Fibroblast of the aortic adventitia (primary cell): ENCODE measurements around the gene HOMER2. TPM values are rescaled to one million over a fixed set of nuclear protein-coding genes. Genes with fewer than 3 reads are reported as not detected.
A peak's percentile ranks its signal among the peaks of the same experiment; 100 is the strongest.

Experiments
- DNase-seq: peaks from one replicate; pipeline ENCODE4 v3.0.0-alpha.2; 2010; ENCODE audit warnings: low read depth
- H3K4me3 ChIP-seq: 2 replicates; pipeline ENCODE4 v1.5.1; 2011; ENCODE audit warnings: low read depth, mild to moderate bottlenecking, control low read depth, low read length, moderate library complexity
- total RNA-seq: library from RNA; depleted of rRNA; stranded (reverse); fragments of >200 nt; gene quantifications from 2 replicates; pipeline ENCODE4 v1.2.3, GENCODE V29; 2012; ENCODE audit warnings: low replicate concordance
- TF ChIP-seq, protein P1 (sequence below): IDR thresholded peaks from 2 replicates; pipeline ENCODE4 v1.5.1; 2011; ENCODE audit warnings: mild to moderate bottlenecking, low read length, control low read depth, inconsistent platforms; ENCODE audit not compliant: insufficient read depth

The HOMER2 gene
- total RNA-seq, 1 donor, result 5.4 TPM

DNA sequence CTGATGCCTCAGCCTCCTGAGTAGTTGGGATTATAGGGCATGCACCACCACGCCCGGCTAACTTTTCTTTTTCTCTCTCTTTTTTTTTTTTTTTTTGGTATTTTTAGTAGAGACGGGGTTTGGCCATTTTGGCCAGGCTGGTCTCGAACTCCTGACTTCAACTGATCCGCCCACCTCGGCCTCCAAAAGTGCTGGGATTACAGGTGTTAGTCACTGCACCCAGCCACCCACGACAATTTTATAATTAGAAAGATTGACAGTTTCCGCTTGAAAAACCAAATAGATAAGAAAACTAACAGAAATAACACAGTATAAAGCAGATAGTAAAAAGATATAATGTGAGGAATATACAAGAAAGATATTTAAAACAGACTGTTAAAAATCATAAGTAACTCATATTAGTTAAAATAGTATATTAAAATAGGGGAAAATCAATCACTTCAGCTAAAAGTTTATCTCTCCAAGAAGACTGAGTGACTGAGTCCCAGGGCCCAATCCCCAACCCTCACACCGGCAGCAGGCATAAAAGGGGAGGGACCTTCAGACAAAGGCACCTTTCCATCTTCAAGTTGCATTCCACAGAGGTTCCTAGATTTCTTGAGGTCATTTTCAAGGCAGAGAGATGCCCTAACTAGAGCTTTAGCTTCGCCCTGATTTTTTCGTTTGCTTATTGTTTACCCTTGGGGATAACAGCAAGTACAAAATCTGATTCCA, 144.4 kb downstream of the HOMER2 start:
- no peak overlapping the region for H3K4me3 ChIP-seq
- TF ChIP-seq, protein P1, sequence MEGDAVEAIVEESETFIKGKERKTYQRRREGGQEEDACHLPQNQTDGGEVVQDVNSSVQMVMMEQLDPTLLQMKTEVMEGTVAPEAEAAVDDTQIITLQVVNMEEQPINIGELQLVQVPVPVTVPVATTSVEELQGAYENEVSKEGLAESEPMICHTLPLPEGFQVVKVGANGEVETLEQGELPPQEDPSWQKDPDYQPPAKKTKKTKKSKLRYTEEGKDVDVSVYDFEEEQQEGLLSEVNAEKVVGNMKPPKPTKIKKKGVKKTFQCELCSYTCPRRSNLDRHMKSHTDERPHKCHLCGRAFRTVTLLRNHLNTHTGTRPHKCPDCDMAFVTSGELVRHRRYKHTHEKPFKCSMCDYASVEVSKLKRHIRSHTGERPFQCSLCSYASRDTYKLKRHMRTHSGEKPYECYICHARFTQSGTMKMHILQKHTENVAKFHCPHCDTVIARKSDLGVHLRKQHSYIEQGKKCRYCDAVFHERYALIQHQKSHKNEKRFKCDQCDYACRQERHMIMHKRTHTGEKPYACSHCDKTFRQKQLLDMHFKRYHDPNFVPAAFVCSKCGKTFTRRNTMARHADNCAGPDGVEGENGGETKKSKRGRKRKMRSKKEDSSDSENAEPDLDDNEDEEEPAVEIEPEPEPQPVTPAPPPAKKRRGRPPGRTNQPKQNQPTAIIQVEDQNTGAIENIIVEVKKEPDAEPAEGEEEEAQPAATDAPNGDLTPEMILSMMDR, result no peak
- no peak for DNase-seq

DNA sequence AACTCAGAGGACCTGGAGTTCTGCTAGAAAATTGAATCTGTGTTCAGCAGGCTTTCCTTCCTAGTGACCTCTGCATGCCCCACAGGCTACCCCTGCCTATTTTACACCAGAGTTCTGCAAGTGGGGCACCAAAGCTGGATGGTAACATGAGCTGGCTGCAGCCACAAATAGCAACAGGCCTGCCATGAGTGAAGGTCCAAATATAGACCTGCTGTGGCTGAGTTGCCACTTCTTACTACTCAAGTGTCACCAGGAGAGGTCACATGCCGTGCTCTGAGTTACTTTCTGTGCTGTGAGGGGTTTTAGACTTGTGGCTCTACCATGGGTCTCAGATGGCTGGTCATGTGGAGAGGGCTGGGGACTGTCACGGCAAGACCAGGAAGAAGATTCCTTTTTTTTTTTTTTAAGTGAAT, 146.5 kb downstream of the HOMER2 start, which contains the start of gene FSD2:
TSS of gene FSD2 (minus strand) at position 76 of the 413 bp plus-strand sequence. CDS start 18,679 bp downstream, outside the sequence.
- DNase-seq, result no peak
- TF ChIP-seq, protein P1, result no peak

DNA sequence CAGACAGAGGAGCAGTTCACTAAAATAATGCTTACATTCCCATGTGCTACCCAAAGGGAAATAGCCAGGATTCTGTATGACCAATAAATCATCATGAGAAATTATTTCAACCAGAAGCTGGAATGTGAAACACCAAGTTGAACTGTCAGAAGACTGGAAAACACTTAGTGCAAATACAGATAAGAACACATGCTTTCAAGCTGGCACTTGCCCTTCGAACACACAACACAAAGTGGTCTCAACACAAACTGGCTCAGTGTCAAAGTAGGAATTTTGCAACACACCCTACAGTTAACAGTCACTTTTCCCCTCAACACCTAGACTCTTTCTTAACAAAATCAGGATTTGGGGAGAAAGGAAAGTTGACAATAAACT, 148.0 kb downstream of the HOMER2 start:
- TF ChIP-seq, protein P1, result no peak
- peak; percentile 34 for DNase-seq
- H3K4me3 ChIP-seq, result no peak overlapping the region

More for the DNA sequence above, 146.5 kb downstream of the HOMER2 start, which contains the start of gene FSD2:
- H3K4me3 ChIP-seq, result no peak within 1 kb of the TSS

DNA sequence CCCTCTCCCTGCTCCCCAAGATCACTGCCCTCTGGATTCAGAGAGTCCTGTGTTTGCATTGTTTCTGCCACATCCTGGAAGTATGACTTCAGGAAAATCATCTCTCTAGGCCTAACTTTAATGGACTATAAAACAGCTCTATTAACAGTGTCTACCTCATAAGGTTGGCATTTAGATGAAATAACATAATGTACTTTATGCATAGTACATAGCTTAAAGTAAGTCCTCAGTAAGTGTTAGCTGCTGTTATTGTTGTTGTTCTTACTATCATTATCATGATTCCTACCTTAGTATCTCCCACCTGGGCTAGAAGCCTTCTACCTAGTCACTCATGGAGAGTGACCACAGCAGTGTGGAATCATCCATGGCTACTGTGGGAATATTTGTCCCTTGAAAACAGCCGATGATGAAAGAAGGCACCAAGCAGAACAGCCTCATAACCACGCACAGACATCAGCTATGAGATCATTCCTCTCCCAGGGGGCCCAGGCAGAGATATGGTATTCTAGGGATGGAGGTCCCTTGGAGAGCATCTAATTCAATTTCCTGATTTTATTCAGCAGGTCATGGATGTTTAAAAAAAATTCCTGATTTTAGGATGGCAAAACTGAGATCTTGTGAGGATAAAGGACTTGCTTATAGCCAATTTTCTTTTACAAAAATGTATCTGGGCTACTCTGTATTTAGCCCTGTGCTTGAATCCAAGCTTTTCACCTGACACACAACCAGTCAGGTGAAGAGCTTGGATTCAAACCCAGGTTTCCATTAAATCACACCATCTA, 148.5 kb downstream of the HOMER2 start:
- DNase-seq, result peak; percentile 25
- H3K4me3 ChIP-seq, result no peak overlapping the region
- TF ChIP-seq, protein P1, result no peak

DNA sequence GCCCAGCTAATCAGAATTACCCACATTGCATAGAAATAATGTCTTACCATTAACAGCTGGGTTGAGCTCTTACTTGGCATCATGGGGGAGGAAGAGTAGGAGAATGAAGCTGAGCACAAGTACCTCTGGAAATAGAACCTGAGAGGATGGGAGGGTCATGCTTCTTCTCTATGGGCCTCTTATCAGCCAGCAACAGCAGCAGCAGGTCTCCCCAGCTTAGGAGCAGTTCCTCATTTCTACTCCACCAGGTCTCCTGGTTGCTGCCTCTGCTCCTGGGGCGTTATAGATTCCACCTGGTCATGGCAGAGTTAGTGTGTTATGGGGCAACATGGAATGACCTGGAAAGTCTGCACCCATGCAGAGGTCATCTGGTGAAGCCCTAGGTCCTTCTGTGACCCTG, 150.0 kb downstream of the HOMER2 start:
- no peak for DNase-seq
- TF ChIP-seq, protein P1, result no peak
- no peak overlapping the region for H3K4me3 ChIP-seq

DNA sequence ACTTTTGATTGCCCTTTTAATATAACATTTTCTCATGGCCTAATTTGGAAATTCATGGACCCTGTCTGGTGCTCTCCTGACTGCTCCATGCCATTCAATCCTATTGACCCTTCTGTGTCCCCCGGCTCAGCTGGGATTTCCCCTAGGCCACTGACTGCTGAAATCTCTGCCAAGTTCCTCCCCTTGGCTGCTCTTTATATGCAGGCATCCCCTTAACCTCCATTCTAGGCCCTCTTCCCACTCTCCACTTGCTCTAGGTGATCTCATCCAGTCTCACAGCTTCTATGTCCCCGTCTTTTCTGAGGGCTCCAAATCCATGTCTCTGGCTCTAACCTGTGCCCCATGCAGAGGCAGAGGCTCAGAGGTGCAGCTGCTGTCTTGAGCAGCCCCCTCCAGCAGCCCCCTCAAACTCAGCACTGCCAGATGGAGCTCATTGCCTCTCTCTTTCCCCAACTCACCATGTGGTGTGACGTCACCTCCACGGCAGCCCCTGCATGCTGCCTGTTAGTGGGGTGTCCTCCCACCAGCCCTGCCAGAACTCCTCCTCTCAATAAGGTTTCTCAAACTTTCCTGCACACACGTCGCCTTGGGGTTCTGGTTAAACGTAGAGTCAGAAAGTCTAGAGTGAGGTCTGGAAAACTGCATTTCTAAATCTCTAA, 153.2 kb downstream of the HOMER2 start:
- TF ChIP-seq, protein P1, result no peak
- DNase-seq, result no peak
- no peak overlapping the region for H3K4me3 ChIP-seq

Other genes starting within 250 kb of the HOMER2 start
- 1.8 and 5.8 TPM in 2 replicates for gene AP3B2, start 242.8 kb downstream of the HOMER2 start, total RNA-seq
- gene FSD2, start 146.7 kb downstream of the HOMER2 start, total RNA-seq, result not detected in 2 replicates
- 4.4 and 6.4 TPM in 2 replicates for gene WHAMM, start 143.1 kb downstream of the HOMER2 start, total RNA-seq
- gene RAMAC, start 33.5 kb upstream of the HOMER2 start, total RNA-seq, result 31.7 and 32.6 TPM in 2 replicates
- gene C15orf40, start 58.9 kb upstream of the HOMER2 start, total RNA-seq, result 15.8 and 22.5 TPM in 2 replicates
- gene BTBD1, start 114.5 kb upstream of the HOMER2 start, total RNA-seq, result 69.0 and 102 TPM in 2 replicates
- 0.18 TPM in 1 of 2 replicates, not detected in the other for gene TM6SF1, start 154.9 kb upstream of the HOMER2 start, total RNA-seq